Breast epithelium (tissue), 4 donors: ENCODE measurements around the gene ZBTB34. TPM values are rescaled to one million over a fixed set of nuclear protein-coding genes. Genes with fewer than 3 reads are reported as not detected.

Experiments used
- DNase-seq, 2 donors: peaks; one replicate each; pipeline ENCODE4 v3.0.0-alpha.2; 2019; ENCODE audit warnings: low spot score in 2 of 2
- H3K27ac ChIP-seq, 2 donors: fragments of 200-600 bp; sonication (generic) in 1 of 2; one replicate each; pipeline ENCODE4 v1.5.1; 2016 to 2019; ENCODE audit warnings: mild to moderate bottlenecking in 1 of 2
- H3K27me3 ChIP-seq, 2 donors: fragments of 200-600 bp; sonication (generic) in 1 of 2; one replicate each; pipeline versions ENCODE4 v1.5.1 to v1.6.0; 2017 to 2019; ENCODE audit warnings: control low read depth in 1 of 2, mild to moderate bottlenecking in 1 of 2
- H3K36me3 ChIP-seq: fragments of 200-600 bp; one replicate; pipeline ENCODE4 v1.5.1; 2019
- H3K4me1 ChIP-seq, 2 donors: fragments of 200-600 bp; sonication (generic); one replicate each; pipeline ENCODE4 v1.5.1; 2016 to 2019; ENCODE audit warnings: control low read depth in 1 of 2
- H3K4me3 ChIP-seq, 3 donors: fragments of 200-600 bp; sonication (generic); 1 replicate in 2 of 3; 2 replicates in 1 of 3; pipeline ENCODE4 v1.5.1; 2016 to 2019; ENCODE audit warnings: mild to moderate bottlenecking in 3 of 3, moderate library complexity in 2 of 3
- H3K9me3 ChIP-seq, 2 donors: fragments of 200-600 bp; sonication (generic) in 1 of 2; one replicate each; pipeline ENCODE4 v1.5.1; 2016 to 2019; ENCODE audit warnings: control low read depth in 1 of 2
- POLR2A ChIP-seq: fragments of 450-650 bp; IDR thresholded peaks from one replicate; pipeline ENCODE4 v1.6.1; 2016; ENCODE audit warnings: antibody characterized with exemption, mild to moderate bottlenecking, moderate library complexity
- POLR2AphosphoS5 ChIP-seq, 3 donors: sonication (generic); formaldehyde crosslinking; IDR thresholded peaks; one replicate each; pipeline ENCODE4 v1.6.1; 2017; ENCODE audit warnings: antibody characterized with exemption in 3 of 3
- intact Hi-C: fragments of 100-400 bp; cut with DNase I; formaldehyde crosslinking; loops from one replicate; pipeline ENCODE4 v1.15.1; 2023; ENCODE audit warnings: low total_unique reads
- total RNA-seq, 3 donors: library from RNA; depleted of rRNA; stranded (reverse); fragments of >200 nt; gene quantifications; one replicate each; pipeline ENCODE4 v1.1.0, GENCODE V29; 2016
- TF ChIP-seq, protein P1 (sequence below), 3 donors: fragments of 450-650 bp; IDR thresholded peaks; one replicate each; pipeline ENCODE4 v1.5.1; 2016 to 2017; ENCODE audit warnings: antibody characterized with exemption in 3 of 3, mild to moderate bottlenecking in 3 of 3, moderate library complexity in 3 of 3

The ZBTB34 gene
- total RNA-seq, 3 donors from 2014 or later = 9.2 to 13.9 (median 12.2) TPM

GRCh38 chr9:126914458-126915280, 54.2 kb downstream of the ZBTB34 start, which contains the start of gene RALGPS1:
RALGPS1 (plus strand) TSS chr9:126914782; CDS start chr9:126962290, 47,508 bp downstream.
- Histone ChIP-seq H3K36me3 (no peaks in the 10 kb centered on the region), H3K27ac (peak within 1 kb of the TSS; percentile 66 to 90)
- intact Hi-C loops = no loop called here

DNA sequence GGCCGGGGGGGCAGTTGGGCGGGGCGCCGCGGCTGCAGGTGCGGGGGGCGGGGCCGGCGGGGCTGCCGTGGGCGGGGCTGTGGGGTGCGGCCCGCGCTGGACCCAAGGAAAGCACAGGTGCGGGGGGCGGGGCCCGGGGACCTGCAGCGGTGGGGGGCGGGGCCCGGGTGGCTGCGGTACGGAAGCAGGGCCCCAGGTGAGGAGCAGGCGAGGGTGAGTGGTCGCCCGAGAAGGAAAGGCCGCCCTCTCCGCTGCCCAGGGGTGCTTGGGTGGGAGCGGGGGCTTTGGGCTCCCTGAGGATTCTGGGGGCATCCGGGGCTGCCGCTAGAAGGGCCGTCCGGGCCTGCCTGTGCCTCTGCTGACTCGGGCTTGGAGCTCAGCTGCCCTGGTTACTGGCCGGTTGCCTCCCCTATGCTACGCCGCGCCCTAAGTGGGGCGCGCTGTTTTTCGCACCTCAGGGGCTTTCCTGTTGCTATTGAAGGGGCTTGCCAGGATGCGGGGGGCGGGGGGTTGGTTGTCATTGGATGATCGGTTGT, 54.9 kb downstream of the ZBTB34 start:
- intact Hi-C loops = no loop called here
- peak overlapping the region; percentile 52 to 90 for H3K27ac ChIP-seq

More at GRCh38 chr9:126914458-126915280, 54.2 kb downstream of the ZBTB34 start, which contains the start of gene RALGPS1:
- peak; percentile 92 to 94 for DNase-seq
- TF ChIP-seq POLR2AphosphoS5 (IDR thresholded peaks at IDR 0.05) (no peak), POLR2A (no peak)
- TF ChIP-seq, protein P1, sequence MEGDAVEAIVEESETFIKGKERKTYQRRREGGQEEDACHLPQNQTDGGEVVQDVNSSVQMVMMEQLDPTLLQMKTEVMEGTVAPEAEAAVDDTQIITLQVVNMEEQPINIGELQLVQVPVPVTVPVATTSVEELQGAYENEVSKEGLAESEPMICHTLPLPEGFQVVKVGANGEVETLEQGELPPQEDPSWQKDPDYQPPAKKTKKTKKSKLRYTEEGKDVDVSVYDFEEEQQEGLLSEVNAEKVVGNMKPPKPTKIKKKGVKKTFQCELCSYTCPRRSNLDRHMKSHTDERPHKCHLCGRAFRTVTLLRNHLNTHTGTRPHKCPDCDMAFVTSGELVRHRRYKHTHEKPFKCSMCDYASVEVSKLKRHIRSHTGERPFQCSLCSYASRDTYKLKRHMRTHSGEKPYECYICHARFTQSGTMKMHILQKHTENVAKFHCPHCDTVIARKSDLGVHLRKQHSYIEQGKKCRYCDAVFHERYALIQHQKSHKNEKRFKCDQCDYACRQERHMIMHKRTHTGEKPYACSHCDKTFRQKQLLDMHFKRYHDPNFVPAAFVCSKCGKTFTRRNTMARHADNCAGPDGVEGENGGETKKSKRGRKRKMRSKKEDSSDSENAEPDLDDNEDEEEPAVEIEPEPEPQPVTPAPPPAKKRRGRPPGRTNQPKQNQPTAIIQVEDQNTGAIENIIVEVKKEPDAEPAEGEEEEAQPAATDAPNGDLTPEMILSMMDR (IDR thresholded peaks at IDR 0.05) = no peak
- H3K9me3 ChIP-seq = no peaks in the 10 kb centered on the region
- no peaks in the 10 kb centered on the region for H3K27me3 ChIP-seq
- H3K4me3 ChIP-seq = peak within 1 kb of the TSS; percentile 43 to 93 (median 66)
- H3K4me1 ChIP-seq = no peaks in the 10 kb centered on the region

DNA sequence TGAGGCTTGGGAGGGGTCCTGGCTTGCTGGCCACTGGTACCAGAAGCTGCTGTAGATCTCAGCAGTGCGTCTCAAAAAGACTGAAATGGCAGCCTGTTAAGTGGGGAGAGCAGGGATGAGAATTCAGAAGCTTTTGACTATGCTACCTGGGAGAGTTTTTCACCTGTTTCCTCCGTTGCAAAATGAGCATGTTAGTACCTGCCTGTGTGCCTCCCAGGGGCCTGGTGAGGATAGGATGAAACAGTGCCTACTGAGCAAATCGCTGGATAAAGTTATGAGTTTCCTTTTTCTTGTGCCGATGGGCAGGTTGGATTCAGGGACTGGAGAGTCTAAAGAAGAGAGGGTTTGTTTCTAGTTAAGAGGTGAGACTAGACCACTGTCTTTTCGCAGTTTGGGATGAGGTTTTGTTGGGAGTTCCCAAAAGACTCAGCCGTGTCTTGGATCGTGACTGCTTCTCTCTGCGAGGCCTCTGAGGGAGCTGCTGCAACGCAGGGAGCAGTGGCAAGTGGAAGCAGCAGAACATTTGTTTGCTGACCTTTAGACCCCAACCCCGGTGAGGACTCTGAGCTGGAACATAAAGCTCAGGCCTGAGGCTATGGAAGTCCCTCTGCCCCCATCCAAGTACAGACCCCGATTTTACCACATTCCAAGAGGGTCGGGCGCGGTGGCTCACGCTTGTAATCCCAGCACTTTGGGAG, 55.6 kb downstream of the ZBTB34 start:
- Histone ChIP-seq H3K9me3 (no peaks in the 10 kb centered on the region), H3K27me3 (no peaks in the 10 kb centered on the region), H3K4me1 (no peaks in the 10 kb centered on the region), H3K27ac (peak overlapping the region; percentile 52 to 90), H3K36me3 (no peaks in the 10 kb centered on the region), H3K4me3 (peak overlapping the region in 2 of 3 donors; percentile 66 to 93)
- TF ChIP-seq POLR2AphosphoS5 (IDR thresholded peaks at IDR 0.05) (no peak), POLR2A (no peak)
- TF ChIP-seq, protein P1 (IDR thresholded peaks at IDR 0.05) = no peak
- intact Hi-C loops = no loop called here
- DNase-seq = no peak

More for the DNA sequence above, 54.9 kb downstream of the ZBTB34 start:
- Histone ChIP-seq H3K4me3 (peak overlapping the region; percentile 43 to 93 (median 66)), H3K36me3 (no peaks in the 10 kb centered on the region), H3K9me3 (no peaks in the 10 kb centered on the region), H3K4me1 (no peaks in the 10 kb centered on the region), H3K27me3 (no peaks in the 10 kb centered on the region)
- TF ChIP-seq POLR2AphosphoS5 (IDR thresholded peaks at IDR 0.05) = no peak
- TF ChIP-seq, protein P1 (IDR thresholded peaks at IDR 0.05) = no peak
- TF ChIP-seq POLR2A = no peak
- peak; percentile 66 to 81 for DNase-seq

DNA sequence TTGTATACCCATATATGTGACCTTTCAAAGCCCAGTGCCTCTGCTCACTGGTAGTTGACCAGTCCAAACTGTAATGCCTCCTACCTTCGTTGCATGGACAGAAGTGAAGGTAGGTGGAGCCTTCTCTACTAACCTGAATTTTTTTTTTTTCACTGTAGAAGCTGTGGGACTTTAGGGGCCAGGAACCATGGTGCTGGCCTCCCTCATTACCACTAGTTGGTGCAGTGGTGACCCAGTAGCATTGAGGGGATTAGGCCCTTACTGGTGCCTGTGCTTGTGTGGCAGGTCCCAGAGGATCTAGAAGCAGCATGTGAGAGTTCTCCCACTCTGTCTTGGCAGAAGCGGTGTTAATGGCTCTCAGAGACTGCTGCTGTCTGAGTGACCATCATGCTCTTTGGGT, 56.5 kb downstream of the ZBTB34 start:
- Histone ChIP-seq H3K4me3 (no peak overlapping the region), H3K27me3 (no peaks in the 10 kb centered on the region), H3K36me3 (no peaks in the 10 kb centered on the region), H3K27ac (no peak overlapping the region), H3K9me3 (no peaks in the 10 kb centered on the region), H3K4me1 (no peaks in the 10 kb centered on the region)
- DNase-seq = no peak
- TF ChIP-seq POLR2AphosphoS5 (IDR thresholded peaks at IDR 0.05) (no peak), POLR2A (no peak)
- TF ChIP-seq, protein P1 (IDR thresholded peaks at IDR 0.05) = no peak
- intact Hi-C loops = no loop called here
